IMR-90 (cell line): ENCODE results near the gene TAF11. TPM values are rescaled to one million over a fixed set of nuclear protein-coding genes. Genes with fewer than 3 reads are reported as not detected.
A peak's percentile ranks its signal among the peaks of the same experiment; 100 is the strongest.

ENCODE experiments used
- ATAC-seq: fragments of 200-7000 bp; cut with Tn5 transposase; 2 replicates; pipeline ENCODE4 v1.9.1; 2020; ENCODE audit warnings: low read depth, mild to moderate bottlenecking, moderate library complexity
- BruUV-seq: library from RNA; stranded (reverse); fragments of 400-500 nt; replicated peaks from 2 replicates; lab custom pipeline; 2021; lab: Mats Ljungman, UMichigan
- CTCF ChIA-PET: fragments of 300-600 bp; formaldehyde crosslinking; extraction: SDS; loops from one replicate; lab custom pipeline; 2021; ENCODE audit warnings: antibody characterized with exemption; lab: Yijun Ruan, JAX
- POLR2A ChIA-PET: fragments of 300-600 bp; sonication (Branson Sonifier 250); formaldehyde crosslinking; loops from one replicate; lab custom pipeline; 2022; ENCODE audit warnings: antibody characterized with exemption; ENCODE audit not compliant: unreplicated experiment; lab: Charles Lee
- DNase-seq: peaks from one replicate; pipeline ENCODE4 v3.0.0; 2013
- H2AFZ ChIP-seq: replicated peaks from 2 replicates; pipeline ENCODE3; 2013; ENCODE audit warnings: low read length, mild to moderate bottlenecking; ENCODE audit not compliant: poor library complexity
- H2AK5ac ChIP-seq: 2 replicates; pipeline ENCODE4 v1.6.1; 2013; ENCODE audit warnings: low read depth, low read length, inconsistent platforms
- H2AK9ac ChIP-seq: replicated peaks from 2 replicates; pipeline ENCODE3; 2013; ENCODE audit warnings: mild to moderate bottlenecking, low read depth, low read length, moderate library complexity; ENCODE audit not compliant: poor library complexity
- H2BK120ac ChIP-seq: 2 replicates; pipeline ENCODE4 v1.6.1; 2013; ENCODE audit warnings: low read depth, low read length, inconsistent platforms
- H2BK15ac ChIP-seq: 3 replicates; pipeline ENCODE4 v1.6.1; 2013; ENCODE audit warnings: low read depth, low read length, inconsistent platforms
- H2BK20ac ChIP-seq: 2 replicates; pipeline ENCODE4 v1.6.1; 2013; ENCODE audit warnings: low read depth, mild to moderate bottlenecking, inconsistent platforms, low read length, moderate library complexity
- H2BK5ac ChIP-seq: 2 replicates; pipeline ENCODE4 v1.6.1; 2013; ENCODE audit warnings: mild to moderate bottlenecking, low read depth, low read length, inconsistent platforms; ENCODE audit not compliant: poor library complexity, severe bottlenecking
- H3K14ac ChIP-seq: replicated peaks from 2 replicates; pipeline ENCODE4 v1.6.1; 2013; ENCODE audit warnings: low read depth, low read length, inconsistent platforms
- H3K18ac ChIP-seq: 2 replicates; pipeline ENCODE4 v1.6.1; 2013; ENCODE audit warnings: low read depth, low read length, control low read depth
- H3K23ac ChIP-seq: 2 replicates; pipeline ENCODE4 v1.6.1; 2013; ENCODE audit warnings: low read depth, low read length, inconsistent platforms
- H3K27ac ChIP-seq: 2 replicates; pipeline ENCODE4 v1.5.1; 2013; ENCODE audit warnings: mild to moderate bottlenecking, control low read depth, low read length; ENCODE audit not compliant: insufficient read depth
- H3K27me3 ChIP-seq: 2 replicates; pipeline ENCODE4 v1.6.1; 2013; ENCODE audit warnings: low read length; ENCODE audit not compliant: control insufficient read depth, insufficient read depth
- H3K36me3 ChIP-seq: 2 replicates; pipeline ENCODE4 v1.6.1; 2013; ENCODE audit warnings: low read length, mixed read lengths; ENCODE audit not compliant: control insufficient read depth, insufficient read depth
- H3K4ac ChIP-seq: 2 replicates; pipeline ENCODE4 v1.6.1; 2013; ENCODE audit warnings: low read depth, low read length, inconsistent platforms
- H3K4me1 ChIP-seq: 2 replicates; pipeline ENCODE4 v1.6.1; 2013; ENCODE audit warnings: low read length, mixed read lengths; ENCODE audit not compliant: control insufficient read depth, insufficient read depth
- H3K4me2 ChIP-seq: 2 replicates; pipeline ENCODE4 v1.6.1; 2013; ENCODE audit warnings: low read depth, mild to moderate bottlenecking, control low read depth, low read length, moderate library complexity
- H3K4me3 ChIP-seq: 2 replicates; pipeline ENCODE4 v1.5.1; 2013; ENCODE audit warnings: low read depth, mild to moderate bottlenecking, control low read depth, low read length, moderate library complexity; ENCODE audit not compliant: insufficient read depth
- H3K56ac ChIP-seq: 2 replicates; pipeline ENCODE4 v1.6.1; 2013; ENCODE audit warnings: low read length, inconsistent platforms; ENCODE audit not compliant: insufficient read depth; ENCODE audit errors: extremely low read depth
- H3K79me1 ChIP-seq, 2 experiments: 2 replicates each; pipeline ENCODE4 v1.6.1; 2013; ENCODE audit warnings: low read length in 2 of 2, inconsistent platforms in 1 of 2, low read depth in 1 of 2
- H3K9ac ChIP-seq: 2 replicates; pipeline ENCODE4 v1.6.1; 2013; ENCODE audit warnings: low read depth, low read length, control low read depth
- H3K9me1 ChIP-seq: 2 replicates; pipeline ENCODE4 v1.6.1; 2013; ENCODE audit warnings: low read length, inconsistent platforms; ENCODE audit not compliant: insufficient read depth
- H3K9me3 ChIP-seq: 2 replicates; pipeline ENCODE4 v1.6.1; 2013; ENCODE audit warnings: low read length; ENCODE audit not compliant: control insufficient read depth, insufficient read depth
- H4K20me1 ChIP-seq: 2 replicates; pipeline ENCODE4 v1.6.1; 2013; ENCODE audit warnings: low read length, inconsistent platforms; ENCODE audit not compliant: insufficient read depth
- H4K5ac ChIP-seq: 2 replicates; pipeline ENCODE4 v1.6.1; 2013; ENCODE audit warnings: mild to moderate bottlenecking, low read depth, low read length, control low read depth
- H4K8ac ChIP-seq, 2 experiments: 2 replicates each; pipeline ENCODE4 v1.6.1; 2013; ENCODE audit warnings: low read depth in 2 of 2, low read length in 2 of 2, control low read depth in 1 of 2, inconsistent platforms in 1 of 2
- H4K91ac ChIP-seq: 2 replicates; pipeline ENCODE4 v1.6.1; 2013; ENCODE audit warnings: low read depth, low read length, inconsistent platforms; ENCODE audit not compliant: insufficient read depth
- BHLHE40 ChIP-seq: fragments of 150-350 bp; IDR thresholded peaks from 2 replicates; pipeline ENCODE4 v1.6.1; 2016; ENCODE audit warnings: mild to moderate bottlenecking, low read depth, low read length
- CEBPB ChIP-seq: IDR thresholded peaks from 2 replicates; pipeline ENCODE4 v1.6.1; 2012; ENCODE audit warnings: low read depth, low read length, improper control_type of control experiment
- CHD1 ChIP-seq: IDR thresholded peaks from 2 replicates; pipeline ENCODE4 v1.6.1; 2012; ENCODE audit warnings: low read depth, low read length, improper control_type of control experiment
- CTCF ChIP-seq: conservative IDR thresholded peaks from 2 replicates; pipeline ENCODE4 v1.5.1; 2012; ENCODE audit warnings: mild to moderate bottlenecking, low read depth, low read length, improper control_type of control experiment
- ELK1 ChIP-seq: fragments of 150-350 bp; IDR thresholded peaks from 2 replicates; pipeline ENCODE4 v1.6.1; 2016; ENCODE audit warnings: low read depth, mild to moderate bottlenecking, low read length, moderate library complexity, borderline replicate concordance
- FOS ChIP-seq: fragments of 150-350 bp; IDR thresholded peaks from 2 replicates; pipeline ENCODE4 v1.6.1; 2016; ENCODE audit warnings: low read depth, low read length
- NFE2L2 ChIP-seq: fragments of 150-350 bp; IDR thresholded peaks from 2 replicates; pipeline ENCODE4 v1.6.1; 2016; ENCODE audit warnings: low read depth, mild to moderate bottlenecking, low read length
- RAD21 ChIP-seq: IDR thresholded peaks from 2 replicates; pipeline ENCODE4 v1.6.1; 2012; ENCODE audit warnings: low read length, improper control_type of control experiment
- RCOR1 ChIP-seq: IDR thresholded peaks from 2 replicates; pipeline ENCODE4 v1.6.1; 2012; ENCODE audit warnings: mild to moderate bottlenecking, low read length, improper control_type of control experiment; ENCODE audit not compliant: insufficient replicate concordance
- WGBS, 2 experiments: methylation state at CpG; one replicate each; pipeline versions ENCODE4 v1.1.5 to v1.1.7; 2013; ENCODE audit warnings: missing lambda C conversion rate in 2 of 2; ENCODE audit not compliant: insufficient read length in 1 of 2; ENCODE audit errors: extremely low coverage in 2 of 2; 5-methylcytosine and 5-hydroxymethylcytosine counted together
- dilution Hi-C: fragments of 300-500 bp; cut with HindIII; formaldehyde crosslinking; loops from one replicate; pipeline ENCODE4 v1.14.3; 2018; ENCODE audit warnings: low sequenced_read_pairs; ENCODE audit not compliant: unreplicated experiment
- in situ Hi-C: fragments of 300-500 bp; cut with MboI; formaldehyde crosslinking; loops from 3 replicates; pipeline ENCODE4 v1.14.3; 2019; ENCODE audit warnings: low sequenced_read_pairs, inconsistent platforms, mixed read lengths
- intact Hi-C: fragments of 100-400 bp; cut with micrococcal nuclease; formaldehyde crosslinking; loops from 2 replicates; pipeline ENCODE4 v1.10.0; 2022
- polyA plus RNA-seq, 3 experiments: library from polyadenylated mRNA; depleted of rRNA; stranded (reverse); fragments of >200 nt; gene quantifications; 2 replicates each; pipeline ENCODE4 v1.2.3, GENCODE V29; 2012; ENCODE audit warnings: low replicate concordance in 1 of 3
- total RNA-seq: library from RNA; depleted of rRNA; stranded (reverse); fragments of >200 nt; gene quantifications from 2 replicates; pipeline ENCODE4 v1.2.3, GENCODE V29; 2012

The TAF11 gene
- total and polyA plus RNA-seq, 2 of the 4 experiments (the other 2 are of a cell fraction) = 12.7 to 23.3 TPM

GRCh38 chr6:34888514-34888856 lies 643 bp upstream of the TAF11 start:
- Histone ChIP-seq H2AK9ac (peak overlapping the region; percentile 42), H3K79me1 (peaks cover 37 to 44% of the 10 kb centered on the region in 2 experiments), H3K4me1 (no peaks in the 10 kb centered on the region), H4K5ac (peak overlapping the region; percentile 32; the same call in 1 of the 2 replicates), H3K23ac (no peak overlapping the region), H4K91ac (no peak overlapping the region), H3K9me1 (no peaks in the 10 kb centered on the region), H2AK5ac (no peak overlapping the region), H3K9me3 (no peaks in the 10 kb centered on the region), H3K4ac (no peak overlapping the region), H3K18ac (no peak overlapping the region), H2BK120ac (no peak overlapping the region), H2BK5ac (peak overlapping the region; percentile 61), H2BK15ac (no peak overlapping the region), H4K20me1 (no peaks in the 10 kb centered on the region; the same call in 1 of the 2 replicates), H3K14ac (no peak overlapping the region), H3K56ac (no peak overlapping the region), H3K36me3 (no peaks in the 10 kb centered on the region), H3K27me3 (no peaks in the 10 kb centered on the region), H3K9ac (0 out of 2 replicates have a peak overlapping the region, but pooled peaks have one; percentile 37), H3K4me3 (peak overlapping the region; percentile 80), H3K27ac (no peak overlapping the region), H4K8ac (peak overlapping the region; percentile 78 to 89; a peak in 3 of 4 replicates), H3K4me2 (peak overlapping the region; percentile 88), H2AFZ (peak overlapping the region; percentile 95), H2BK20ac (no peak overlapping the region)
- TF ChIP-seq CEBPB (no peak), NFE2L2 (no peak), CHD1 (no peak), RCOR1 (no peak), FOS (no peak), ELK1 (no peak), CTCF (no peak), BHLHE40 (no peak), RAD21 (no peak)
- ChIA-PET CTCF (interaction anchor here (0.6 to 1.2 kb wide), 2 partner anchors 245 to 251 kb away, joined by 3 read pairs; no protein-coding TSS in a partner anchor), POLR2A (no interaction called here)
- BruUV-seq = no TSS peak
- in situ Hi-C loops = no loop called here
- dilution Hi-C loops = no loop called here
- ATAC-seq = no peak
- intact Hi-C loops = loop anchor here (1.0 to 5.0 kb wide), 7 partner anchors 82 to 353 kb away; no protein-coding TSS in a partner anchor
- no CpG with 5 or more reads among the region's 5 CpGs for WGBS, 2 experiments
- DNase-seq = no peak
